GM19043 (cell line): Measurements from ENCODE around the gene ADGRL3.
"Not testable (repeated sequence)": the region's sequence is repeated elsewhere in the genome, so short reads cannot be mapped to it uniquely, and the experiment has no call there.

ENCODE experiments used
- ATAC-seq: cut with Tn5 transposase; IDR thresholded peaks from one replicate; pipeline ENCODE4 v1.9.1; 2021; ENCODE audit warnings: low read depth; ENCODE audit not compliant: unreplicated experiment

ADGRL3 gene

DNA sequence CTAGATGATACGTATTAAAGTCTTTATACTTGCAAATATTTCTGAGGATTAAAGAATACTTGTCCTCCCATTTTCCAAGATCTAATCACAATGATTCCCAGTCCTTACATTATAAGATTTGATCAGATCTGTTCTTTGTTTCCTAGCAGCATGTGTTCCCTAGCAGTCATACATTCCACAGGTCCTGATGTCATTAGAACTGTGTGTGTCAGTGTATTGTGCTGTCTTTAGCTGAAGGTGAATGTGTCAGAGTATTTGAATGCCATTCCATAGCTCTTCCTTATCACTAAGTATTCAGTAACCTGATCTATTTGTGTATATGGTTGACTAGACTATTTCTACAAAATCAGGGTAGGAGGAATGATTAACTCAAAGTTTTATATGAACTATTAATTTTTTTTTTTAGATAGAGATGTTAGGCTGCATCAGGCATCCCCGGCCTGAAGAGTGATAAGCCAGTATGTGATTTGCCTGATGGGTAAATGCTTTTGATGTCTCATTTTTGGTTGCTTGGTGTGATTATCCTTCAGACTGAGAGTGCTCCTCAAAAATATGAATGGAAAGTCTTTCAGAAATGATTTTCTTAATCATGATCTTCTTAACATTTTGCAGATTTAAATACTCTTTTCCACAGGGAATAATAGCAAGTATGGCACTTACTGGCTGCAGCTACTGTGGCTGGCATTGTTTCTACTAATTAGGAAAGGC lies 4.4 kb downstream of the ADGRL3 start:
- ATAC-seq = no peak

DNA sequence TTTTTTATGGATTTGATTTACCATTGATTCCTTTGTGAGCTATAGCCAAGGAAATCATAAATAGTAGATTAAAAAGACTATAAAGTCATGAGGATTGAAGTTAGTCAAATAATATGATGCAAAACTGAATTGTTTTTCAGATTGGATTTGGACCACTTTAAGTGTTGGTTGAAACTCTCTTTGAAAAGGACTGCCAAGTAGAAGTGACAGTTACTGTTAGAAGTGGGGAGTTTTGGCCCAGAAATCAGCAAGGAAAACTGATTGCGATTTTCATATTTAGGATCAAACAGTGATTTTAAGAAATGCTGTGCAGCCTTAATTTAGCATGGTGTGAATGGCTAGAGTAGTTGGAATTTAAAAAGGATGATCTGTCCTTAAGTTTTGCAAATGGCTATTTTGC lies 4.9 kb downstream of the ADGRL3 start:
- no peak for ATAC-seq

DNA sequence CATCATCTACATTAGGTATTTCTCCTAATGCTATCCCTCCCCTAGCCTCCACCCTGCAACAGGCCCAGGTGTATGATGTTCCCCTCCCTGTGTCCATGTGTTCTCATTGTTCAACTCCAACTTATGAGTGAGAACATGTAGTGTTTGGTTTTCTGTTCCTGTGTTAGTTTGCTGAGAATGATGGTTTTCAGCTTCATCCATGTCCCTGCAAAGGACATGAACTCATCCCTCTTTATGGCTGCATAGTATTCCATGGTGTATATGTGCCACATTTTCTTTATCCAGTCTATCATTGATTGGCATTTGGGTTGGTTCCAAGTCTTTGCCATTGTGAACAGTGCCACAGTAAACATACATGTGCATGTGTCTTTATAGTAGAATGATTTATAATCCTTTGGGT lies 7.0 kb downstream of the ADGRL3 start:
- ATAC-seq = not testable (repeated sequence)

DNA sequence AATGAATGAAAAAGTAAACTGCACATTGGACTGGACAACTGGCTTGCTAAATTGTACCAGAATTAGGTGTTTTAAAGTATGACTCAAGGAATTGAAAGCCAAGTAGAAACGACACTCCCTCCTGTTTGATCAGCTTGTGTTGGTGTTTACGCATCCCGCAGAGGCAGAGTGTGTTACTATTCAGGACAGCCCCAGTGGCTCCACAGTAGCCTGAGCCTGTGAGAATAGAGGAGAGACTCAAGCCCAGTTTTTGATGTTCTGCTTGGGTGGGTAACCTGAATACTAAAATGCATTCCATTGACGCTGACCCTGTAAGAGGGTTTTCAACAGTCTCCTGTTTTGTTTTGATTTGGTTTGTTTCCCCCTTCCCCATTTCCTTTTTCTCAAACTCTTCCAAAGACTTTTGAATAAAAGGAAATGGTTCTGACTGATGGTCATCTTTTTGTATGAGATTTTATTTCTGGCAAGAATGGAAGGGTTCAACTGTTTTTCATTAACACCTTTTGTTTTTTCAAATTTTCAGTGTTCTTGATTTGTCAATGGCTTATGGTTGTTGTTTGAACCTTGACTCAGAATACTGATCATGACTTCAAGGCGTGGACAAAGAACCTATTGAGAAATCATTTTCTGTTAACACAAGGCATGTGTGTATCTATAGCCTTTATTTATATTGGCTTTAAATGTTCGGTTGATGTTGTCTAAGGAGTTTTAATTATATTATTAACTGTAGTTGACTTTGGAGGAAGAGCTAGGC lies 10.2 kb downstream of the ADGRL3 start:
- no peak for ATAC-seq

DNA sequence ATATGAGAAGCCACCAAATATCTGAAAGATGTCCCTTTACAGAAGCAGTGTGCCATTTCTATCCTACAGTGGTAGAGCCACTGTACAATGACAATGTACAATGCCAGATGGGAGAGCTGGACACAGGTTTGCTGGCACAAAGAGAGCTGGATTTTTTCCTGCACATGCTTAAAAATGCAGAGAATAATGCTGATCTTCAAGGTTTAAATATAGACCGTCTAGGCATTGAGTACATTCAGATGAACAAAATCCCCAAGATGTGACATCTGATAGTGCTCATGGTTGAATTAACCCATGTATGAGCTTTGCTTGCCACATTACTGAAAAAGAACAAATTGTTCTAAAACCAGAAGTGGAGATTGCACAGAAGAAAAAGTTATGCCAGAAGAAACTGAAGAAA lies 11.7 kb downstream of the ADGRL3 start:
- ATAC-seq = no peak

DNA sequence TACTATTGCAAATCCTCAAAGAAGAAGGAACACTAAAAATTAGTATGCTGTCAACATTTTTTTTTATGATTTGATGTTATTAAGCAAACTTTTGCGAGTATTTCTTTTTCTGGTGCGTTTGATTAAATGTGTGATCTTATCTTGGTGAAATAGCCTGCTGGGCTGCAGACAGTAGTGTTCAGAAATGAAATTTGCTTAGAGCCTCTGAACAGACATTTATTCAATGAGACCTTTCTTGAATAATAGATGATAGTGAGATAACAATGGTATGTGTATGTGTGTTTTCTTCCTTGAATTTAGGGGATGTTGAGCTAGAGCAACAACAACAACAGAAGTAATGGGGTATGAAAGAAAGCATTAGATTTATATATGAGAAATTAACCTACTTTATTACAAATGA lies 12.7 kb downstream of the ADGRL3 start:
- no peak for ATAC-seq

DNA sequence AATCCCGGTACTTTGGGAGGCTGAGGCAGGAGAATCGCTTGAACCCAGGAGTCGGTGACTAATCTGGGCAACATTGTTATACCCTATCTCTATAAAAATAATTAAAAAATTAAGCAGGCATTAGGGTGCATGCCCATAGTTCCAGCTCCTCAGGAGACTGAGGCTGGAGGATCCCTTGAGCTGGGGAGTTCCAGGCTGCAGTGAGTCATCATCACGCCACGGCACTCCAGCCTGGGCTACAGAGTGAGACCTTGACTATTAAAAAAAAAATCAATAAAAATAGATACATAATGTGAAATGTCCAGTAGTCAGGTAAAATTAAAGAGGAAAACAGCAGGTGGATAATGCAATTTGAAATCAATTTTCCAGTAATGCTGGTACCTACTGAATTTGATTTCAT lies 14.6 kb downstream of the ADGRL3 start:
- ATAC-seq = no peak

DNA sequence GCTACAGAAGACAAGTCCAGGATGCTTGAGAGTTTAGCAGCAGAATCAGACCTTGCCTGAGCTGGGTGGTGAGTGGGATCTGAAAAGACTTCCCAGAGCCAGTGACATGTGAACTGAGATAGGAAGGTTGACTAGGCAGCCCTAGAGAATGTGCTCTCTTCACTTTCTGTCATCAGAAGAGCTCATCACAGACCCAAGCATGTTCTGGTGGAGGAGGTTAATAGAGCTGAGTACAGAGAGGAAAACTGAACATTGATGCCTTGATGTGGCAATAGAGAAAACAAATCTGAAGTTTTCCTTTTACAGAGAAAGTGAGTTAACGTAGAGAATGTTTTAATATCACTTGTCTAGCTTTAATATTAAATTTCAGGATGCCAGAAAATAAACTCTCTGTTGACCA lies 17.1 kb downstream of the ADGRL3 start:
- no peak for ATAC-seq

DNA sequence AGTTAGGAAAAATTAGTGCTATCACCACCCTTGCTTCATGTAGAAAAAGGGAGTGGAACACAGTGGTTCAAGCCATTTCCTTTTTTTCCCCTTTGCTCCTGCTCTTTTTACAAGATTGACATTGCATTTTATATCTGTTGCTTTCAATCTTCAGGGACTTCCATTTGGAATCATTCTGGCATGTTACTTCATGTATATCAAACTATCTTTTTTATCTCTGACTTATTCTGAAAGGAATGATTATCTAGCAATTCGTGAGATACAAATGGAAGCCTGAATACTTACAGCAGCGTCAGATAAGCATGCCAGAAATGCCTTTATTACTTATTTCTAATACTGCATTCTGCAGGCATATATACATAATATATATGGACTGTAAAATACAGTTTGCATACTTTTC lies 20.4 kb downstream of the ADGRL3 start:
- ATAC-seq = no peak

DNA sequence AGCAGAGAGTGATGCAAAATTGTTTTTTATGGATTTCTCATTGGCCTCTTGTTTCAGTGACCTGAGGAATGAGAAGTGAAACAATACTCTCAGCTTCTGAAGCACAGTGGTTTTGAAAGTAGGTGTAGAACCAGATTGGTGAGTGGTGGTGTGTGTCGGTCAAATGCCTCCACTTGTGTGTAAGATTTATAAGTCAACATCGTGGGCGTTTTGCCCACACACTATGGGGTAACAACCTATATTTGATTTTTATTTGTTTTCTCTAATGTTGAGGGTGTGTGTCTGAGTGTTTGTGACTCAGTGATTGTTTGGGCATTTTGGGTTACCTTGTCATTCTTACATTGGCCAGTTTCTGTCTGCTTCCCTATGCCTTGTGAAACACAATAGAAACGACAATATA lies 23.3 kb downstream of the ADGRL3 start:
- no peak for ATAC-seq

DNA sequence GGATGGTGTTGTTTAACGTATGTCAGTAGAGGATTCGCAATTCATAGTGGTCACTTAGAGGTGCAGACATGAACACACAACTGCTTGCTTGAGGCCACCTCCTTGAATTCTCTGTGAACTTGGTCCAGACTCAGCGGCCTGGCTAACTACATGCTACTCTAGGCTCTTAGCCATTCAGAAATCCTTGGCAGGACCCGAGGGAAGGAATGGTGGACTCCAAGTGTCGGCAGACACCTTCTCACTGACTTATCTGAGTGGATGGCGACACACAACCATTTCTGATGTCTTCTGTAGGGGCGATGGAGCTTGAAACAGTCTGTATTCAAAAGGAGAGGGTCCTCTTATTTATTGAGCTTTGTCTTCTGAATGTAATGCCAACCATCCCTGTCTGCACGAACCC lies 24.4 kb downstream of the ADGRL3 start:
- no peak for ATAC-seq

DNA sequence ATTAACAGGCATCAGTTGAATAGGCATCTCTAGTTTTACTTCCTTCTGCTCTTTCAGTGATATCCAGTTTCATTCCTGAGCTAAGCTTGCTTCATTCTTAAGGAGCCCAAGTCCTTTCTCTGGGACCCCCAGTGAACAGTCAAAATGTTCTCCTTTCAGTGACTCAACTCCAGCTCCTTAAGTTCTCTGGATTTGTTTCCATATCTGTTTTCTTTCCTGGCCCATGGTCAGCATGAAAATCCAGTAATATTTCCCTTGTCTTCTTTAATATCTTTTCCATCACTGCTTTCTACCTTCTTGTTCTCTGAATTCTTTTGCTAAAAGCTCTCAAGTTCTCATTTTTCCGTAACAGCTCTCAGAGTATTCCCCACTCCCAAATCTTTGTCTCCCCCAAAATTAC lies 25.5 kb downstream of the ADGRL3 start:
- no peak for ATAC-seq

DNA sequence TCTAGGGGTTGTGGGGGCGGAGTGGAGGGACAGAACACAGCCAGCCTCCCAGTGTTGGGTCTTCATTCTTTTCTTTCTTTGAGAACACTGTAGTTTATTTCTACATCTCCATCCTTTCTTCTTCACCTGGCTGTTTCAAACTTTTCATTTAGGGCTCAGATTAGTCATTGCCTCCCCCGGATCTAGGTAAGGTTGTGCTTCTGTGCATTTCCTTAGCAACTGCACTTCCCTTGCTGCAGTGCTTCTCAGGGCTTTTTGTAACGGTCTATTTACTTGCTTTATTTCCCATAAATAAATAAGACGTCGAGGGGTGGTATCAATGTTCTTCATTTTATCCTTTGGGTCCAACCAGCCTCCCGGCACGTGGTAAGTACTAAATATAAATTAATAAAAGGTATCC lies 31.3 kb downstream of the ADGRL3 start:
- no peak for ATAC-seq

DNA sequence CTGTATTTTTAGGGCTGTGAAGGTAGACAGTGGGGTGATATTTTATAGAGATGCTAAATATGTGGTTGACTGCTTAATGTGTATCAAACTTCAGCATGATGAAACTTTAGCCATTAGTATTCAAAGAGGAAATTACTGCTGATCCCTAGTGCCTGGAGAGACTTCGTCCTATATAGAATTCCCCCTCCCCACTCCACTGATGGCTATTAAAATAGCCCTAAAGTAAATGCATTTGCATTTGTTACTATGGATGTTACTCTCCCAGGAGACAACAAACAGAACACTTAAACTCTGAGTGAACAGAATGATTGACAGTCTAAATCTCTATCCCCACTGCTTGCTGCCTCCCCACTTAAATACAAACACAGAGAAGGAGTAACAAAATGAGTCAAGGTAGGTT lies 39.1 kb downstream of the ADGRL3 start:
- no peak for ATAC-seq

DNA sequence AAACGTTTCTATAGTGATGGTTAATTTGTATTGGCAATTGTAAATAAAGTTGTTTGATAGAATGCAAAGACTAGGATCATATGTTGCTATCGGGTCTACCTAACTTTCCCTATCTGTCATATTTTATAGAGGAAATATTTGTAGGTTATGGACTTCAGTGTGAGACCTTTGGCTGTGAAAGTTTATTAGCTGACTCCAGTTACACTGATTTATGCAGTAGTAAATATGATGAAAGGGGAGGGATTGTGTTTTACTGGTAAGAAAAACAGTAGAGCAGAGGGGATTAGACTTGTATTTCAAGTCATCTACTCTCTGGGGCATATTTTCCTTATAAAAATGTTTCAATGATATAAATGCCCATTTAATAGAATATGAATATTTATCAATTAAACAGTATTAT lies 43.8 kb downstream of the ADGRL3 start:
- no peak for ATAC-seq

DNA sequence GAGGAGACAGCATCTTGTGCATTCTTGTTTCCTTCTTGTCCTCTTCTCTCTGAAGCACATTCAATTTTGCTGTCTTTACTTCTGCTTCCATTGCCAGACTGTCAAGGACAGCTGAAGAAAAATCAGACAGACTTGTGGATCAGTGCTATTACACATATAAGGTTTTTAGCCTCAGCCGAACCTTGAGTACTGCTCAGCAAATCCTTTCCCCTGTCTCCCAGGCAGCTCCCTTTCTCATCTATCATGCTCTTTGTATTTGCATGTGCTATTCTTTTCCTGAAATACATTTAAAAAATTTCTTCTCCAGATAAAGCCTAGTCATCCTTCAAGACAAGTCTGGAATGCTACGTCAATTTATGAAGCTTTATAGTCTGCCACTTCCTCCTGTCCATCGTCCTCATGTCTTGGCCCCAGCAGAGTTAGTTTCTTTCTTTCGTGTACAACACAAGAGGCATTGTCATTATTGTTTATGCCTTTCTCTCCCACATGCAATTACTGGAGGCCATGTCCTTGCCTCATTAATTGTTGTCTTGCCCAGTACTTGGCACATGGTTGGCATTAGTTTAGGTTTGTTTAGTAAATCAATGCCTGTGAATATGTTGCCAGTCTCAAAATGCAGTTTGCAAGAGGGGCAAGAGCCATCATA lies 45.1 kb downstream of the ADGRL3 start:
- ATAC-seq = no peak

DNA sequence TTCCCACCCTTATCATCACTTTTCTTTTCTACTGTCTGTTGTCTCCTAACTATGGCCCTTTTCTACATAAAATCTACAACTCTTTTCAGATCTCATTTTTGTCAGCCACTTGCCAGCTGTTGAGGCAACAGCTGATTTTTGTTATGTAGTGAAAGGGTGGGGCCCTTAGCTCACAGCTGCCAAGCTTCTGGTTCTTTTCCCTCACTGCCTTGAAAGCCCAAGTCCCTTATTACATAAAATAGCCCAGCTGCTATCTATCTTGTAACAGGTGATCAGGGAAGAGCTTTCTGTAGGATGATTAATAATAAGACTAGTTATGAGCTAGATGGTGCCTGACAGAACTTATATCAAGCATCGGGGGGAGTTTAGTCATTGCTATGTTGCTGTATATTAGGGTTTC lies 45.9 kb downstream of the ADGRL3 start:
- ATAC-seq = no peak

DNA sequence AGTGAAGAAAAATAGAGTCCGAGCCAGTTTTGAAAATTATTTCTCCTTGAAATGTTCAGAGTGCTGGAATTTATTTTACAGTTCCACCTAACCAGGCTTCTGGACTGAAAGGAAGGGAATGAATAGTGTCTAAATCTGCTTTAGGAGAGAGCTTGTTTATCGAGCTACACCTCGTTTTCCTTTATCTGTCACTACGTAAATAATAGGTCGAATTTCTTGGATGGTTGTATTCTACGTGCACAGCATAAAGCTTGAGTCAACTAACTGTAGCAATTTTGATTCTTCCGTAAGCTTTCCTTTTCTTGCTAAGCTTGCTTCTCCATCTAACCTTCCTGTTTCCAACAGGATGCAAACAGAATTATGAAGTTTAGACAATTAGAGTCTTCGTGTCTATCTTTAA lies 48.6 kb downstream of the ADGRL3 start:
- ATAC-seq = no peak

DNA sequence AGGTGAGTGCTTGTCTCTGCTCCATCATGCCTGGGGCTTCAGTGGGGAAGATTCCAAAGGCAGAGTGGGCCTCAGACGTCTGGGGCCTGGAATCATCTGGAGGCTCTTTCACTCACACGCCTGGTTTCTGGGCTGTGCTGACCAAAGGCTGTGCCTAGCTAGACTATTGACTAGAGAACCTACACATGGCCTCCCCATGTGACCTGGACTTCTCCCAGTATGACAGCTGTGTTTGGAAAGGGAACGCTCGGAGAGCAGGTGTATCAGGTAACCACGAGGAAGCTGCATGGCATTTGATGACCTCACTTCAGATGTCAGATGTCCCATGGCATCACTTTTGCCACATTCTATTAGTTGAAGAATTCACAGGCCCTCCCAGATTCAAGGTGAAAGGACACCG lies 51.0 kb downstream of the ADGRL3 start:
- no peak for ATAC-seq

DNA sequence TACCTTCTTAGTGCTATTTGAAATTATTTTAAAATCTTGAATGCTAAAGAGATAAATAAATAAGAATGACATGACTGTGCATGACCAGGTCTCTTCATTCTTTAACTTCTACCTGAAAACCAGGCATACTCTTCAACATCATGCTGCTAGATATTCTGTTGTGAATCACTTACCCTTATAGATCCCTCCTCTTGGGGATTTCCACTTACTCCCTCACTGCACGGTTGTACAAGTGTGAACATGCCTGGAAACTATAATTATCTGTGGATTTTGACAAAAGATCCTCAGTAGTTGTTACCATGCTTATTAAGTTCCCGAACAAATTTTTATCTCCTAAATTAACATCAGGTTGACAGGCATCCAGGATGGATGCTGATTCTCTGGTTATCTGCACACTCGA lies 54.3 kb downstream of the ADGRL3 start:
- ATAC-seq = no peak

DNA sequence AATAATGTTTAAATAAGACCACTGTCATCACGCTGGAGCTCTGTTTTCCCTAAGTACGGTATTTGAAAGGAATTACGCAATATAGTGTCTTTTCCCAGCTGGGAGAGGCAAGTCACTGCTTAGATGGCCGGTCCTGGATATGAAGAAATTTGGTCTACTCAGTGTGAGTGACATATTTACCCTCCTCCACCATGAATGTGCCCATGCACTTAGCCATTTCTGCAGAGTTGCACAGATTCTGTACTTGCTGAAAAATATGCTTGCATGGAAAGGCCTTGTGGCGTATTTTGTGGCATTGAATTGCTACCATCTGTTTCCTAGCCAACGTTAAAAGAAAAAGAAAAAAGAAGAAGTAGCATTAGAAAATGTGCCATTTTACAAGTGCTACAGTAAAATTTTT lies 73.1 kb downstream of the ADGRL3 start:
- no peak for ATAC-seq

DNA sequence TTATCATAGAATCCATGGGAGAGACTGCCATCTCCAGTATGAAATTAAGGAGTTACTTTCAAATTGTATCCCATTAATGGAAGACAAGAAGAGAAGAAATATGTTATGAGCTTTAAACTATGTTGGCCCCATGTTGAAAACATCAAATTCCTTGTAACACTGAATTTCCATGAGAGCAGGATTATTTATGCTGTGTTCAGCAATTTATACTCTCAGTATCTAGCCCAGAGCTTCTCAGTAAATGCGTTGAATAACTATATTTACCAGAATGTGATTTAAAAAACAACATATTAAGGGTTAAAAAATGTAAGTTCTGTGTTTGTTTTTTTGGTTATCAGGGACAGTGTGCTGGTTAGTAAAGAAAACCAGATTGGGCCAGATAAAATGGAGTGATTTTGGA lies 74.2 kb downstream of the ADGRL3 start:
- ATAC-seq = no peak
